ENCODE measurements around the gene HOXA9.

- no peak for TF ChIP-seq CTCF (IDR thresholded peaks at IDR 0.05)
- TF ChIP-seq POLR2A (IDR thresholded peaks at IDR 0.05), result no peak
- no peak for TF ChIP-seq POLR2AphosphoS5 (IDR thresholded peaks at IDR 0.05)
These were observed 19.4 kb downstream of the HOXA9 start for GRCh38 chr7:27145914-27146412.
